Measurements from ENCODE around the gene FBRSL1. TPM values are rescaled to one million over a fixed set of nuclear protein-coding genes. Genes with fewer than 3 reads are reported as not detected.
"Not testable (repeated sequence)": the region's sequence is repeated elsewhere in the genome, so short reads cannot be mapped to it uniquely, and the experiment has no call there.

The FBRSL1 gene
- total RNA-seq (2021), result 111 and 130 TPM in 2 replicates
- percentile 56 among the genes with signal in this experiment for Bru-seq, nascent RNA
- percentile 60 among the genes with signal in this experiment for BruChase-seq, experiment 1, labeled RNA remaining after a 2-hour chase
- BruChase-seq, experiment 2, labeled RNA remaining after a 6-hour chase, result percentile 69 among the genes with signal in this experiment
- long read RNA-seq, partial matches to known transcripts, result 78 of 166 reads
- long read RNA-seq, other reads (novel, unspliced or antisense), result 88 of 166 reads

GRCh38 chr12:132489602-132490266 is at the start of gene FBRSL1:
Gene FBRSL1, plus strand, starts transcription at chr12:132490151.
- no TSS peak for BruUV-seq (replicated peaks)
- no peaks in the 10 kb centered on the region for H3K27me3 ChIP-seq (replicated peaks; ENCODE audit: insufficient read depth, low read depth, low read length, poor library complexity)
- peak within 1 kb of the TSS; percentile 65 for H3K27ac ChIP-seq (ENCODE audit: low read depth, low read length, poor library complexity, severe bottlenecking)
- ChIA-PET POLR2A (ENCODE audit: low non-redundant PET) (no interaction called here), CTCF (no interaction called here)
- H3K9me3 ChIP-seq (ENCODE audit: low read depth, low read length, poor library complexity, severe bottlenecking), result no peaks in the 10 kb centered on the region
- TF ChIP-seq CTCF (conservative IDR thresholded peaks at IDR 0.05; ENCODE audit: low read depth, low read length) (no peak), EZH2 (IDR thresholded peaks at IDR 0.05; ENCODE audit: borderline replicate concordance, low read depth, low read length, poor library complexity, severe bottlenecking) (no peak)
- H3K4me1 ChIP-seq (ENCODE audit: insufficient read depth, low read length, poor library complexity, severe bottlenecking), result peaks cover 17% of the 10 kb centered on the region
- intact Hi-C loops (cut with micrococcal nuclease; ENCODE audit: unreplicated experiment), result no loop called here
- peak within 1 kb of the TSS; percentile 72 for H3K4me3 ChIP-seq (ENCODE audit: low read depth, low read length, poor library complexity, severe bottlenecking)
- peak; percentile 90 for DNase-seq (ENCODE audit: low spot score)
- peaks cover 2% of the 10 kb centered on the region for H3K36me3 ChIP-seq (ENCODE audit: insufficient read depth, low read length, poor library complexity, severe bottlenecking)

GRCh38 chr12:132440420-132440819 is 49.5 kb upstream of the FBRSL1 start:
- POLR2A ChIA-PET (ENCODE audit: low non-redundant PET); H3K4me3 ChIP-seq (ENCODE audit: low read depth, low read length, poor library complexity, severe bottlenecking); H3K27ac ChIP-seq (ENCODE audit: low read depth, low read length, poor library complexity, severe bottlenecking); intact Hi-C loops (cut with micrococcal nuclease; ENCODE audit: unreplicated experiment); H3K27me3 ChIP-seq (replicated peaks; ENCODE audit: insufficient read depth, low read depth, low read length, poor library complexity); DNase-seq (ENCODE audit: low spot score); CTCF ChIA-PET; BruUV-seq (replicated peaks); H3K36me3 ChIP-seq (ENCODE audit: insufficient read depth, low read length, poor library complexity, severe bottlenecking); H3K9me3 ChIP-seq (ENCODE audit: low read depth, low read length, poor library complexity, severe bottlenecking): not testable (repeated sequence)
- H3K4me1 ChIP-seq (ENCODE audit: insufficient read depth, low read length, poor library complexity, severe bottlenecking), result peaks cover 14% of the 10 kb centered on the region

DNA sequence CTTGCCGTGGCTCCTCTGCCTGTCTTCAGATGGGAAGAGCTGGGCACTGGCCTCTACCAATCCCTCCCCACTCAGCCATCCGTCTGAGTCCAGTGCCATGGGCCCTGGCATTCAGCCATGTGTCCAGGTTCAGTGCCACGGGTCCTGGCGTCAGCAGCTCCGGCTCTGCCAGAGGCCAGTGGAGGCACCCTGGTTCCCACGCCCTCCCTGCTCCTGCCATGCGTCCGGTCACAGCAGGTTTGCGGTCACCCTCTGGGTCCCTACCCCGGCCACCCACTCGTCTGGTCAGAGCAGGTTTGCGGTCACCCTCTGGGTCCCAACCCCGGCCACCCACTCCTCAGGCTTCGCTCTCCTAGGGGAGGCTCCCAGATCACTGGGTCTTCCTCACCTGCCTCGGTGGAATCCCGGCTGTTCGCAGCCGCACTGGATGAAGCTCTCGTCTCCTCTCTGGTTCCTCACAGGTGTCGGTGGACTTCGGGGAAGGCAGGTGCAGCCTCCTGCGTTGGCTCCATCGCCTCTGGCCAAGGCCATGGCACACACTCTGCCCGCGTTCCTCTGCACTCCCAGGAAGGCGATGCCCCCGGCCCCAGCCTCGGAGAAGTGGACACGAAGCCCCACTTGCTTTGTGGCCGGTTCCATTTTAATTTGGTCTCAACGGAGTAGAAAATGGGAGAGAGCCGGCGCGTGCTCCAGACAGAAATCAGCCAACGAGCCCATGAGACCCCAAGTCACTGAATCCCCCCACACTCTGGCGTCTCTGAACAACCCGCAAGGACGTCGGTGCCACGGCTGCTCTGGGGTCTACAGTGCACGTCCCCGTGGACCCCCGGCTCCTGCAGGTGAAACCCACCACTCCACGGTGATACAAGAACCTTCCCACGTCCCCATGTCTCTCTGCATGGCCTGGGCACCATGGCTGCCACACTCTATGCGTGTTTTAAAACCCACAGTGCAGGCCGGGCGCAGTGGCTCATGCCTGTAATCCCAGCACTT is 47.8 kb upstream of the FBRSL1 start:
- no peaks in the 10 kb centered on the region for H3K9me3 ChIP-seq (ENCODE audit: low read depth, low read length, poor library complexity, severe bottlenecking)
- peaks cover 9% of the 10 kb centered on the region for H3K4me1 ChIP-seq (ENCODE audit: insufficient read depth, low read length, poor library complexity, severe bottlenecking)
- no peaks in the 10 kb centered on the region for H3K27me3 ChIP-seq (replicated peaks; ENCODE audit: insufficient read depth, low read depth, low read length, poor library complexity)
- H3K27ac ChIP-seq (ENCODE audit: low read depth, low read length, poor library complexity, severe bottlenecking), result no peak overlapping the region
- TF ChIP-seq CTCF (conservative IDR thresholded peaks at IDR 0.05; ENCODE audit: low read depth, low read length) (no peak), EZH2 (IDR thresholded peaks at IDR 0.05; ENCODE audit: borderline replicate concordance, low read depth, low read length, poor library complexity, severe bottlenecking) (no peak)
- intact Hi-C loops (cut with micrococcal nuclease; ENCODE audit: unreplicated experiment), result no loop called here
- DNase-seq (ENCODE audit: low spot score), result no peak
- no peaks in the 10 kb centered on the region for H3K36me3 ChIP-seq (ENCODE audit: insufficient read depth, low read length, poor library complexity, severe bottlenecking)
- ChIA-PET POLR2A (ENCODE audit: low non-redundant PET) (no interaction called here), CTCF (no interaction called here)
- H3K4me3 ChIP-seq (ENCODE audit: low read depth, low read length, poor library complexity, severe bottlenecking), result no peak overlapping the region
- BruUV-seq (replicated peaks), result no TSS peak
